Inflammatory macrophage (primary cell): ENCODE data around the gene MACROD1.
"Not testable (repeated sequence)": the region's sequence is repeated elsewhere in the genome, so short reads cannot be mapped to it uniquely, and the experiment has no call there.

ENCODE experiments used
- DNase-seq, 2 donors: peaks; one replicate each; pipeline ENCODE4 v3.0.0-alpha.2; 2020 to 2022

MACROD1 gene

DNA sequence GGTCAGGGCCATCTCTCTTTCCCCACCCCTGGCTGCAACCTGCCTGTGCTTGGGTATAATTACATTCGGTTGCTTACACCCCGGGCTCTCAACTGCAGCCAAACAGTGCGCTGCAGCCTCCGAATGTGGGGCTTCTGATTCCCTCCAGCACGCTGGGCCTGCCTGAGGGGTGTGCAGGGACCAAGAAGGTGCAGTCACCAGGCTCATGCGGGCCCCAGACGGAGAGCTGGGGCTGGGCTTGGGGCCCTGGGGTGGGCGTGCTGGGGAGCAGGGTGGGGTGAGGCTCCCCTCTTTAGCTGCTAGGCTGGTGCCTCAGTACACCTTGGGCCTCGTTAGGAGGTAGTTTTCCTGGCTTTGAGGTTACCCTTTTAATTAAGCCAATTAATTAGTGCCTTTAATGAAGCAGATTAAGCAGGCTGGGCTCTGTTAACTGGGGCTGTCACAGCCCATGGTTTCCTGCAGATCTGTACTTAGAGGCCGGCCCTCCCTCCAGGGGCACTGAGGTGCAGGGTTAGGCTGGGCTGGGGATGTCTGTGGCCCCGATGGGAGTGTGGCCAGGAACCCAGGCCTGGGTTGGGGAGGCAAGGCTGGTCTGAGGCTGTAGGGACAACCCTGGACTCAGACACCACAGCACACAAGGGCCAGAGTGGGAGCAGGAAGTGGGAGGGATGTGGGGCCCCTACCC, 112.8 kb downstream of the MACROD1 start:
- DNase-seq = no peak

- no peak for DNase-seq
Measured at GRCh38 chr11:64052436-64052835, 113.5 kb downstream of the MACROD1 start.

DNA sequence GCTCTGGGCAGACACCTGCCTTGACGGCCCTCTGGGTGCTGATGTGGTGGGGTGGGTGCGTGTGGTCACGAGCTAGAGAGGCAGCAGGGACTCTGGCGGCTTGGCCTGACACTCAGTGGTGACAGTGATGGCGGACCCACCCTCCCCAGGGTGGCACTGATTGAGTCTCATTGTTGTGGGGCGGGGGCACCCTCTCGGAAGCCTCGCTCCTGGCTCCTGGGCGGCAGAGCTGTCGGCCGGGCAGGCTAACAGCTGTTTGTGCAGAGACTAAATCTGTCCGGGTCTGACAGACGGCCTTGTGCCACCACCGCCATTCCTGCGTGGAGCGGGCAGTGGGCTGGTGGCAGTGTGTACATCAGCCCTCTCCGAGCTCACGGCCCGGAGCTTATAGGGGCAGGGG, 114.6 kb downstream of the MACROD1 start:
- no peak for DNase-seq

- no peak for DNase-seq
Measured at GRCh38 chr11:64049509-64049908, 116.4 kb downstream of the MACROD1 start.

GRCh38 chr11:64048042-64048854, 117.7 kb downstream of the MACROD1 start:
- no peak for DNase-seq

DNA sequence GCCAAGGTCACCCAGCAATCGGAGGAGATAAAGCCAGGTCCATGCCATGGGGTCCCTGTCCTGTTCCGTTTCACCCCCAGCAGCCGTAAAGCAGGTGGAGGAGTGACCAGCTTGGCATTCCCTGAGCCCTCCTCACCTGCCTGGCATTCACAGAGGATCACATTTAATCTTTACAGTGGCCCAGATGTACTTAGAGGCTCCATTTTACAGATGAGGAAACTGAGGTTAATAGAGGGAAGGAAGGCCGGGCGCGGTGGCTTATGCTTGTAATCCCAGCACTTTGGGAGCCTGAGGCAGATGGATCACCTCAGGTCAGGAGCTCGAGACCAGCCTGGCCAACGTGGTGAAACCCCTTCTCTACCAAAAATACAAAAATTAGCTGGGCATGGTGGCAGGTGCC, 118.5 kb downstream of the MACROD1 start:
- DNase-seq = not testable (repeated sequence)

DNA sequence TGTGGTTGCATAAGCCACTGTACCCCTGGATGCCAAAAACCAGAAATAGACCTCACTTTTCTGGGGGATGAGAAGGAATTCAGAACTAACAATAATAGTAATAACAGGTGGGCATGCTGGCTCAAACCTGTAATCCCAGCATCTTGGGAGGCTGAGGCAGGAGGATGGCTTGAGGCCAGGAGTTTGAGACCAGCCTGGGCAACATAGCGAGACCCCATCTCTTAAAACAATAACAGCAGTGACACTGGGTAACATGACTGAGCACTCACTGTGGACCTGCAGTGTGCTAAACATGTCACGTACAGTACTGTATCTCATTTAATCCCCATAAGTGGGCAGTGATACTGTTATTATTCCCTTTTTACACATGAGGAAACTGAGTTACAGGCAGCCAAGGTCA, 120.2 kb downstream of the MACROD1 start:
- no peak for DNase-seq

- DNase-seq = no peak
Measured at GRCh38 chr11:64044730-64045393, 121.1 kb downstream of the MACROD1 start.

DNA sequence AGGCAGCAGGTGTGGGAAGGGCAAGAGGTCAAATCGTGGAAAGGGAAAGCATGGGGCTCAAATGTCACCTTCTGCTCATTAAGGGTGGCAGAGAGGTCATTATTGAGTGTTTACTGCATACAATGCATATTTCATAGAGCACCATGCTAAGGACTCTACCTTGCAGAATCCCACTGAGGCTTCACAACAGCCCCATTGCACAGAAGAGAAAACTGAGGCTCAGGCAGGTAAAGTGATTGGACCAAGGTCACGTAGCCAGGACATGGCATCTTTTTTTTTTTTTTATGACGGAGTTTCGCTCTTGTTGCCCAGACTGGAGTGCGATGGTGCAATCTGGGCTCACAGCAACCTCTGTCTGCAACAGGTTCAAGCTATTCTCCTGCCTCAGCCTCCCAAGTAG, 122.4 kb downstream of the MACROD1 start:
- DNase-seq = no peak

GRCh38 chr11:64042301-64042700, 123.6 kb downstream of the MACROD1 start:
- no peak for DNase-seq

GRCh38 chr11:64041846-64042245, 124.1 kb downstream of the MACROD1 start:
- no peak for DNase-seq

DNA sequence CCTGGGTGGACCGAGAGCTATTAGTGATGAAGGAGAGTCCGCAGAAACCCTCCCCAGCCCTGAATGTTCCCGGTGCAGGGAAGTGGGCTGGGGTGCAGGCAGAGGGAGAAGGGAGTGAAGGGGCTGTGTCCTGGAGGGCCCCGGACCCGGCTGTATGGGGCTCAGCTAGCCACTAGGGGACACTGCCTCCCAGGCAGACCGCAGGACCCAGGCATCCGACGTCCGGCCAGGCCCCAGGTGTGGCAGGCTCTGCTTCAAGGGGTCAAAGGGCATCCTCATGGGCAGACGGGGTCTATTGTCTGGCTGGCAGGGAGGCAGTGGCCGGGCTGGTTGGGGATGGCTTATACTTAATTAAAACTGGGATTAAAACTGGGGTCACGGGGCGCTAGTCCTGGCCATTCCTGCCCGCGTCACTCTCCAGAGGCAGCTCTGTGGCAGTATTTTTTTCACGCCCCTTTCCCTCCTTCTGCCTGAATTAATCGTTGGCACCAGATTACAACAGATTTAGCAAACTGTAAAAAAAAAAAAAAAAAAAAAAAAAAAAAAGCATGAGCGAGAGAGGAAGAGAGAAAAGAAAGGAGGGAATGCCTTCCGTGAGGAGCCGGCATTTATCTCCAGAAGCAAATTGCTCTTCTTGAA, 125.1 kb downstream of the MACROD1 start:
- DNase-seq = no peak

DNA sequence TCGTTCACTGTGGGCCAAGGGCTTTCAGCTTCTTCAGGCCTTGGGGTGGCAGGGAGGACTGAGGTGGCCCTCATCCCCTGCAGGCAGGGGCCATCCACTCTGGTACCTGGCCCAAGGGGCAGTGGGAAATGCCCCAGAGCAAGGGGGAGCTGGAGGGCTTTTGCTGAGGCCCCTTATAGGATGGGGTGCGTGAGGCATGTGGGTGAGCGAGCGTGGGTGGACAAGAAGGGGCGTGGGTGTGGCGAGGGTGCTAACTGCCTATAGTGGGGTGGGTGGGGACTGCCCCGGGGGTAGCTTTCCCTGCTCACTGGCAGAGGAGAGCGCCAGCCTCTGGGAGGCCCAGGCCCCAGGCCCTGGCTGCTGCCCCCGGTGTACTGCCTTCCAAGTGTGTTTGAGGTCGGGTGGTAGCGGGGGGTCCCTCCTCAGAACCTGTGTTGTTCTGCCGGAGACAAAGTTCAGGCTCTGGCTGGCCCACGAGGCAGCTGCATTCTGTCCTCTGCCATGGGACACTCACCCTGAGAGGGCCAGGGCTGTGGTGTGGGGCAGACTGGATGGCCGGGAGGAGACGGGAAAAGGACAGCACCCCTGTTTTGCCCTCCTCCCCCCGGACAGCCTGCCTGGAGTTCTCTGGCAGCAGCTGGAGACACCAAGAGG, 126.8 kb downstream of the MACROD1 start:
- no peak for DNase-seq

GRCh38 chr11:64038500-64038899, 127.4 kb downstream of the MACROD1 start:
- DNase-seq = no peak

DNA sequence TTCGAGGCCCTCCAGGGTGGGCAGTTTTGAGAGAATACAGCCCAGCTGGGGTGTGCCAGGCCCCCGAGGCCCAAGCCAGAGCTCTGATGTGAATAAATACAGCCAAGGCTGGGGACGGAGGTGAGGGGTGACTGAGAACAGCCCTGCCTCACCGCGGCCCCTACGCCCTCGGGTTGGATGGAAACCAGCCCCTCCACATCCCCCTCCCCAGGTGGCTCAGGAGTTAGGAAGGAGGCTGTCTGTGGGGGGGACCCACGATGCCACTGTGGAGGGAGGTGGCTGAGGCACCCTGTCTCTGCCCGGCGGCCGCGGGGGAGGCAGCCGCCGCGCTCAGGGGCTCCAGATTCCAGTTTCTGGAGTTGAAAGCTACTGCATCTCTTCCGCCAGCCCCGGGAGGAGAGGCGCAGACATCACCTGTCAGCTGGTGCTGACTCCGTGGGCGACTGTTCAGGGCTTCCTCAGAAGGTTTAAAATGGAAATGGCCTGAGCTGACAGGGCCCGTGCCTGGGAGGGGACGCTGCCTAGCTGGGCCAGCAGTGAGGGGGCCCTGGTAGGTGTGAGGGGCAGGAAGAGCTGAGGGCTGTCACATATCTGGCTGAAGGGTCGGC, 128.8 kb downstream of the MACROD1 start:
- DNase-seq = no peak

DNA sequence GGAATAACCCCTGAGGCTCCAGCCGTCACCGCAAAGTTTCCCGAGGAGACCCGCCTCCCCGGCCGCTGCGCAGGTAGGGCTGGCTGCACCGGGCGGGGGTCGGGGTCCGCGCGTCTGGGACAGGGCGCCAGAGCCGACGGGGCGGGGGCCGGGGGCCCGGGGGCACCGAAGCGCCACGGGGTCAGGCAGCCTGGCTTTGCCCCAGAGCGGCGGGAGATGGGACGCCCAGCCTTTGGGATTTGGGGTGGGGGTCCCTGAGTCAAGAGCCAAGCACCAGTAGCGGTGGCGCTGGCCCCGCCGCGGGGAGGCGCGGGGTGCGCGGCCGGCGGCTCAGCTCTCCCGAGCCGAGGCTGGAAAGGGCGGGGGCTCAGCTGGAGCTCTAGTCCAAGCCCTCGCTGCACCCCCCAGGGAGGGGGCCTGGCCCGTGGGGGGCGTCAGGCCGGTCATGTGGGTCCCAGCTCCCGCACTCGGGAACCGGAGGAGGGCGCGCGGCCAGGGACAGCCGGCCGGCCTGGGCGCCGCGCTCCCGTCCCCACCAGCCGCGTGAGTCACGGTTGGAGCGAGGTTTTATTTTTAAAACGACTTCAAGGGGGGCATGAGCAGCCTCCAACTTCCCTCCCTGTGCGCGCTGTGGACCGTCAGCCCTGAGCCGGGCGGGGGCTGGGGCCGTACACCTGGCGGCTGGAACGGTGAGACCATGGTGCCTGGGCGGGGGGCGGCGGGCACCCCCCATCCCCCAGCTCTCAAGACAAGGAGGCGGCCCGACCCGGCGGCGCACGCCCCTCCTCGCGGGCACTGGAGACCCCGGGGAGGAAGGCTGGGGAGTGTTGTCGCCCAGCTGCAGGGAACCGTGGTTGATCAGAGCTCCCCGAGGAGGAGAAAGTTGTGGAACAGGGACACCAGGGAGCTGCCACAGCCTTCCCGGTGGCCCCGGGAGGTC, 129.6 kb downstream of the MACROD1 start:
- no peak for DNase-seq

DNA sequence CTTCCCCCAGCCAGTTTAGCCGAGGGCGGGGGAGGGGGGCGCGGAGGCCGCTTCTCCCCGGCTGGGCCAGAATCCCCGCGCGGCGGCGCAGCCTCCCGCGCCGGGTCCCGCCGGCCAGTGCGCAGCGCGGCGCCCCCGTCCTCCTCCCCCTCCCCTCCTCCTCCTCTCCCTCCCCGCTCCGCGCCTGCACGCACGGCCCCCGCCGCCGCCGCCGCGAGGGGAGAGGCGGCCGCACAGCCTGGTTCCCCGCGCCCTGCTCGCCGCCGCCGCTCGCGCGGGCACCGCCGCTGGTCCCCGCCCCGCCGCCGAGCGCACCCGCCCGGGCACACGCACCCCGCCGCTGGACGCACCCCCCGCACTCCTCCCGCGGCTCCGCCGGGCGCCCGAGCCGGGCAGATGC, 130.3 kb downstream of the MACROD1 start, which contains the start of gene FLRT1:
Gene FLRT1 (plus strand): TSS at position 356 of the 400 bp plus-strand sequence. CDS start 80,337 bp downstream, outside the sequence.
- DNase-seq = no peak

DNA sequence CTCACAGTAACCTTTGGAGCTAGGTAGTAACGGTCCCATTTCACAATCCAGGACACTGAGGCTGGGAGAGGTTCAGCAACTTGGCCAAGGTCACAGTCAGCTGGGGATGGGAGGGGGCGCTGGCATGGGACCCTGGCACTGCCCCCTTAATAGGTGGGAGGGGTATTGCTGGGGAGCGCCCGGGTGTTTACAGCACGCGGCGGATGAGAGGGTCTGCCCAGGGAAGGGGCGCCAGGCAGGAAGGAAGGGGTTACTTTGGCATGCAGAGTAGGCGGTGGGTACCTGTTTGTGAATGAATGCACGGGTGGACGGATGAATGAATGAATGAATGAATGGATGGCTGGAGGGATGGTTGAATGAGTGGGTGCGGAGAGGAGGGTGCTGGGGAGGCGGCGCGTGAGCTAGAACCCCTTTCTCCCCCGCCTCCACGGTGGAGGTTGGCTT, 130.8 kb downstream of the MACROD1 start:
- DNase-seq = no peak

- no peak for DNase-seq
Measured at GRCh38 chr11:64034411-64034811, 131.5 kb downstream of the MACROD1 start.

DNA sequence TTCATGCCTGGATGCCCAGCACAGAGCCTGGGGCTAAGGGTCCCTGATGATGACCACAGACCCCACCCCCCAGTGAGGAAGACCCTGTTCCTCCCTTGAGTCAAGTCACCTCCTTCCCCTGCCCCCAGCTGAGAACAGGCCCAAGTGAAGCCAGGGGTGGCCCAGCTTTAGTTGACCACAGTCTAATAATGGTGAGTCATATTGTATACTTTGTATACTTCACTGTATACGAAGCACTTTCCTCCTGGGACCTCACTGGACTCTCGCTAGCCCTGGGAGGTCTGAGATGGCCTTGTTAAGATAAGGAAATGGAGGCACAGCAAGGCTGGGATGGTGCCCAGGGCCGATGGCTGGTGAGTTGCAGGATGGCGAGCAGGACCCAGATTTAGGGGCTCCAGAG, 133.9 kb downstream of the MACROD1 start:
- no peak for DNase-seq

DNA sequence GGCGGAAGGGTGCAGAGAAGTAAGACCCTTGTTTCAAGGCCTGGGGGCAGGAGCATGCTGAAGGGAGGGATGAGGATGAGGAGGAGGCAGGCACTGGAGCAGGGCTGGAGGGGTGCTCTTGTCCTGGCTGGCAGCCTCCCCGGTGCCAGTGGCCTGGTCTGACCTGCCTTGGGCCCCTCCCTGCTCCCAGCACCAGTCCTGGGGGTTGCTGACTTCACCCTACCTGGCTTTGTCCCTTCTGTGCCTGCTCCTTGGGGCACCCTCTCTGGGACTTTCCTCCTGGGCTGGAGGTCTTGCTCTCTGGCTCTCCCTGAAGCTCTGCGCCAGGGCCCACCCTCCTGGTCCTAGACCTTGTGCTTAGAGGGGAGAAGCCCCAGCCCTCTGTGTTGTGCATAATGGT, 134.9 kb downstream of the MACROD1 start:
- no peak for DNase-seq
